Spleen (tissue), 11 donors: ENCODE results near the gene TRAF1. TPM values are rescaled to one million over a fixed set of nuclear protein-coding genes. Genes with fewer than 3 reads are reported as not detected.
A peak's percentile ranks its signal among the peaks of the same experiment; 100 is the strongest.

Source experiments
- DNase-seq: peaks from one replicate; pipeline ENCODE4 v3.0.0-alpha.2; 2020
- H3K27ac ChIP-seq, 8 donors: fragments of 200-600 bp; sonication (generic) in 7 of 8; 1 replicate in 4 of 8; 2 replicates in 4 of 8; pipeline versions ENCODE4 v1.5.0 to v1.8.0; 2016 to 2021; ENCODE audit warnings: inconsistent platforms in 4 of 8, mild to moderate bottlenecking in 4 of 8, moderate library complexity in 1 of 8
- H3K27me3 ChIP-seq, 7 donors: fragments of 200-600 bp; sonication (generic) in 6 of 7; replicated peaks in 1 of 7; 1 replicate in 4 of 7; 2 replicates in 3 of 7; pipeline versions ENCODE4 v1.5.0 to v1.8.0; 2016 to 2021; ENCODE audit warnings: inconsistent platforms in 3 of 7, mild to moderate bottlenecking in 1 of 7
- H3K36me3 ChIP-seq, 6 donors: fragments of 200-600 bp; sonication (generic) in 5 of 6; 1 replicate in 4 of 6; 2 replicates in 2 of 6; pipeline versions ENCODE4 v1.5.0 to v1.8.0; 2016 to 2021; ENCODE audit warnings: inconsistent platforms in 2 of 6
- H3K4me1 ChIP-seq, 6 donors: fragments of 200-600 bp; sonication (generic) in 5 of 6; 1 replicate in 3 of 6; 2 replicates in 3 of 6; pipeline versions ENCODE4 v1.5.0 to v1.8.0; 2016 to 2021; ENCODE audit warnings: inconsistent platforms in 3 of 6
- H3K4me3 ChIP-seq, 8 donors: fragments of 200-600 bp; sonication (generic) in 7 of 8; 1 replicate in 4 of 8; 2 replicates in 4 of 8; pipeline versions ENCODE4 v1.5.0 to v1.8.0; 2016 to 2021; ENCODE audit warnings: inconsistent platforms in 4 of 8, mild to moderate bottlenecking in 4 of 8, moderate library complexity in 2 of 8
- H3K9me3 ChIP-seq, 8 donors: fragments of 200-600 bp; sonication (generic) in 7 of 8; 1 replicate in 4 of 8; 2 replicates in 4 of 8; pipeline versions ENCODE4 v1.5.0 to v1.8.0; 2016 to 2021; ENCODE audit warnings: inconsistent platforms in 4 of 8
- CTCF ChIP-seq, 11 experiments: fragments of 200-600 bp in 7 of 11; fragments of 450-650 bp in 4 of 11; sonication (generic) in 4 of 11; IDR thresholded peaks in 8 of 11; conservative IDR thresholded peaks in 3 of 11; 1 replicate in 7 of 11; 2 replicates in 4 of 11; pipeline versions ENCODE4 v1.4.0 to v1.8.0; 2016 to 2021; ENCODE audit warnings: antibody characterized with exemption in 11 of 11, inconsistent platforms in 4 of 11, mild to moderate bottlenecking in 1 of 11
- POLR2A ChIP-seq, 3 donors: fragments of 450-650 bp; IDR thresholded peaks; one replicate each; pipeline ENCODE4 v1.5.1; 2017; ENCODE audit warnings: antibody characterized with exemption in 3 of 3, mild to moderate bottlenecking in 1 of 3
- POLR2AphosphoS5 ChIP-seq, 3 donors: sonication (generic); formaldehyde crosslinking; IDR thresholded peaks; one replicate each; pipeline ENCODE4 v1.5.1; 2017; ENCODE audit warnings: antibody characterized with exemption in 3 of 3
- WGBS, 5 donors: extraction: QIAGEN DNeasy Blood & Tissue Kit in 3 of 5; methylation state at CpG; one replicate each; pipeline versions ENCODE4 v1.1.5 to v1.1.7; 2013 to 2018; 5-methylcytosine and 5-hydroxymethylcytosine counted together
- intact Hi-C: fragments of 100-400 bp; cut with DNase I; formaldehyde crosslinking; loops from one replicate; pipeline ENCODE4 v1.15.0; 2023; ENCODE audit warnings: low total_unique reads
- polyA plus RNA-seq, 3 donors: library from polyadenylated mRNA; stranded (reverse); fragments of 200-250 nt; gene quantifications; one replicate each; pipeline ENCODE4 v1.2.1, GENCODE V29; 2013
- total RNA-seq, 7 donors: library from RNA; depleted of rRNA in 3 of 7; stranded (reverse); fragments of >200 nt in 3 of 7; fragmentation: NEBNext Ultra II Directional in 4 of 7; extraction: Animal tissue kit (Norgen Biotek cat#: 25700) in 4 of 7; gene quantifications; one replicate each; pipeline versions ENCODE4 v1.1.0 to v1.2.1, GENCODE V29; 2016 to 2021
- donor health status: healthy with polysubstance abuse.
- donor health status: DM: no; HTN: no; CAD: no; lungs with moderate emphysema.
- donor health status: DM: no; HTN: no; CAD: no.
- donor health status: Bipolar disorder and iron deficiency.
- donor health status: healthy.
- donor health status: DM: no; HTN: no; CAD: no.
- donor health status: DM: yes; HTN: yes; CAD: no.

TRAF1 gene
- total and polyA plus RNA-seq, 10 donors = 8.6 to 29.2 (median 14.1) TPM

- Histone ChIP-seq H3K4me3 (no peak overlapping the region), H3K9me3 (no peaks in the 10 kb centered on the region), H3K4me1 (peaks cover 24 to 57% (median 32%) of the 10 kb centered on the region in 6 donors), H3K27me3 (no peaks in the 10 kb centered on the region), H3K27ac (peak overlapping the region; percentile 35 to 81 (median 69)), H3K36me3 (no peaks in the 10 kb centered on the region)
- 72 to 82% (median 81%) methylated on average over 10 of the region's 10 CpGs for WGBS, 5 donors
- intact Hi-C loops = no loop called here
- DNase-seq = no peak
- TF ChIP-seq POLR2A (IDR thresholded peaks at IDR 0.05) = no peak
- TF ChIP-seq POLR2AphosphoS5 (IDR thresholded peaks at IDR 0.05) = no peak
- no peak for TF ChIP-seq CTCF (IDR thresholded peaks at IDR 0.05 in 8 of 11, conservative IDR thresholded peaks at IDR 0.05 in 3 of 11)
Measured at GRCh38 chr9:120891245-120891883, 35.2 kb downstream of the TRAF1 start.

- Histone ChIP-seq H3K27me3 (no peaks in the 10 kb centered on the region), H3K36me3 (no peaks in the 10 kb centered on the region), H3K9me3 (no peaks in the 10 kb centered on the region), H3K27ac (peak overlapping the region; percentile 35 to 81 (median 69)), H3K4me1 (peaks cover 24 to 57% (median 32%) of the 10 kb centered on the region in 6 donors), H3K4me3 (no peak overlapping the region)
- TF ChIP-seq CTCF (IDR thresholded peaks at IDR 0.05 in 8 of 11, conservative IDR thresholded peaks at IDR 0.05 in 3 of 11) (no peak), POLR2AphosphoS5 (IDR thresholded peaks at IDR 0.05) (no peak), POLR2A (IDR thresholded peaks at IDR 0.05) (no peak)
- no peak for DNase-seq
- 64 to 74% (median 71%) methylated on average over 14 of the region's 14 CpGs for WGBS, 5 donors
- intact Hi-C loops = no loop called here
Measured at GRCh38 chr9:120890320-120891244, 36.0 kb downstream of the TRAF1 start.

GRCh38 chr9:120889606-120890271 is 36.9 kb downstream of the TRAF1 start:
- 90 to 100% (median 98%) methylated on average over 1 of the region's 1 CpG for WGBS, 5 donors
- no peak for TF ChIP-seq CTCF (IDR thresholded peaks at IDR 0.05 in 8 of 11, conservative IDR thresholded peaks at IDR 0.05 in 3 of 11)
- TF ChIP-seq POLR2A (IDR thresholded peaks at IDR 0.05) = no peak
- no peak for TF ChIP-seq POLR2AphosphoS5 (IDR thresholded peaks at IDR 0.05)
- H3K4me3 ChIP-seq = no peak overlapping the region

More at GRCh38 chr9:120889606-120890271, 36.9 kb downstream of the TRAF1 start:
- intact Hi-C loops = no loop called here
- H3K9me3 ChIP-seq = no peaks in the 10 kb centered on the region
- H3K27me3 ChIP-seq = no peaks in the 10 kb centered on the region
- H3K27ac ChIP-seq = peak overlapping the region in 7 of 8 donors; percentile 39 to 81 (median 69)
- H3K4me1 ChIP-seq = peaks cover 24 to 52% (median 32%) of the 10 kb centered on the region in 6 donors
- DNase-seq = no peak
- no peaks in the 10 kb centered on the region for H3K36me3 ChIP-seq
